ENCODE results near the gene LAPTM5.

GRCh38 chr1:30751830-30752650 lies 5.5 kb downstream of the LAPTM5 start:
- TF ChIP-seq CTCF (IDR thresholded peaks at IDR 0.05; ENCODE audit: control extremely low read depth in 1 of 3, insufficient read depth in 1 of 3, low read depth in 1 of 3, low read length in 3 of 3) (no peak), RAD21 (IDR thresholded peaks at IDR 0.05 in 1 of 2, conservative IDR thresholded peaks at IDR 0.05 in 1 of 2; ENCODE audit: low read depth in 2 of 2, low read length in 2 of 2) (no peak), EZH2 (IDR thresholded peaks at IDR 0.05; ENCODE audit: low read depth, low read length, severe bottlenecking) (no peak), RNF2 (IDR thresholded peaks at IDR 0.05; ENCODE audit: borderline replicate concordance, low read depth, low read length, missing control alignments, poor library complexity, severe bottlenecking) (no peak), E2F6 (IDR thresholded peaks at IDR 0.05) (no peak), SUZ12 (IDR thresholded peaks at IDR 0.05; ENCODE audit: low read length) (no peak), EGR1 (IDR thresholded peaks at IDR 0.05; ENCODE audit: borderline replicate concordance, low read depth, low read length) (no peak), EP300 (IDR thresholded peaks at IDR 0.05; ENCODE audit: borderline replicate concordance in 1 of 2, low read depth in 2 of 2, low read length in 2 of 2) (no peak), RFX5 (IDR thresholded peaks at IDR 0.05; ENCODE audit: borderline replicate concordance, low read depth, low read length) (no peak), CBX5 (IDR thresholded peaks at IDR 0.05; ENCODE audit: low read depth, low read length) (no peak), SRF (IDR thresholded peaks at IDR 0.05; ENCODE audit: low read depth, low read length) (no peak), TAF1 (IDR thresholded peaks at IDR 0.05; ENCODE audit: low read depth, low read length) (no peak), SP1 (IDR thresholded peaks at IDR 0.05; ENCODE audit: low read depth, low read length) (no peak)
